GM20431 (cell line): ENCODE results near the gene PRRT1.

Experiments used
- in situ Hi-C: fragments of 300-500 bp; cut with MseI, MboI; formaldehyde crosslinking; loops from one replicate; pipeline ENCODE4 v1.15.0; 2020; ENCODE audit warnings: low sequenced_read_pairs; ENCODE audit not compliant: unreplicated experiment

PRRT1 gene

DNA sequence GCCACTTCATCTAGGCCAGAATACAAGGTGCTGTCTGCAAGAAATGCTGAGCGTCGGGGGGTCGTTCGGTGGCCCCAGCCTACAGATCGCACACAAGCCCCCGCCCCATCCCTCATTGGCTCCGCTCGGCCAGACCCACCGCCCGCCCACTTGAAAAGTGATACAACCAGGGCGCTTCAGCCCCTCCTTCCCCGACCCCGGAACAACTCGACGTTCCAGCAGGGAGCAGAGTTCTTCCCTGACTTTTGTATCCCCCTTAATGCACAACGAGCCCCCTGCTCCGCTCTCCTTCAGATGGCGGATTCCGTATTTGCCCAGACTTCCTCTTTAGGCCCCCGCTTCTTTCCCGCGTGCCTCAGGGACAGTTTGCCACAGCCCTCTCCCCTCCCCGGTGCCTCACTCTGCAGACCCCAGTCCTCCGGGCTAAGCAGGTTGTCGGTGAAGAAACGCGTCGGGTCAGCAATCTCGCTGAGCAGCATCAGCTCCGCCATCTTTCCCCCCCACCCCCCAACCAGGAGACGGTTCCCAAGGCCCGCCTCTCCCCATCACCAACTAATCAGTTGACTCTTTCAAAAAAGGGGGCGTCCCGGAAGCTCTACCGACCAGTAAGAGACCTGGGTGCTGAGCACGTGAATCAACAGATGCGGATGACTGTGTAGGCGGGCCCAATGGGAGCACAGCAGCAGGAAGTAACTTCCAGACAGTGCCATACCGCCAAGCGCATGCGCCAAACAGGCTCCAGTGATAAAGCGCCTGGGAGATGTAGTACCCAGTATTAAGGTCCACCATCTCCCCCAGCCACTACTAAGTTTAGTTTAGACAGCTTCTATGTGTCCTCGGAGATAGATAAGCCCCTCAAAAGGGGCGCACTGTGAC lies 23.8 kb downstream of the PRRT1 start, which contains the start of gene ATF6B:
Gene ATF6B (minus strand): TSS at position 530 of the 876 bp plus-strand sequence. CDS start 39 bp downstream, at position 491.
- in situ Hi-C loops, result no loop called here

- in situ Hi-C loops, result no loop called here
Observed at GRCh38 chr6:32127409-32127716, 24.4 kb downstream of the PRRT1 start.

GRCh38 chr6:32126880-32127279 lies 24.9 kb downstream of the PRRT1 start:
- in situ Hi-C loops, result no loop called here

GRCh38 chr6:32123681-32124080 lies 28.1 kb downstream of the PRRT1 start:
- in situ Hi-C loops, result no loop called here

DNA sequence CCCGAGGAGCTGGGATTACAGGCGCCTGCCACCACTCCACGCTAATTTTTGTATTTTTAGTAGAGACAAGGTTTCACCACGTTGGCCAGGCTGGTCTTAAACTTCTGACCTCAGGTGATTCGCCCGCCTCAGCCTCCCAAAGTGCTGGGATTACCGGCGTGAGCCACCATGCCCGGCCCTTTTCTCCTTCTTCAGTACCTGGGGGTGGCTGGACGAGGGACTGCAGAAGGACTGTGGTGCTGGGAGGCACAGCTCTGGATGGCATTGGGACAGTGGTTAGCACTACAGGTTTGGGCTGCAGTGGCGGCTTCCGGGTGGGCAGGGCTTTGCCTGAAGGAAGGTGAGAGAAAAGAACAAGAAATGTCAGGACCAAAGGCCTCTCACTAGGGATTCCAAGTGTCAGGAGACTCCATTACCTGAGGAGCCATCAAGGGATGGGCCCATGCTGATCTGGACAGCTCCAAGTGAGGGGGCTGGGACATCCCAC lies 31.1 kb downstream of the PRRT1 start:
- in situ Hi-C loops, result no loop called here

DNA sequence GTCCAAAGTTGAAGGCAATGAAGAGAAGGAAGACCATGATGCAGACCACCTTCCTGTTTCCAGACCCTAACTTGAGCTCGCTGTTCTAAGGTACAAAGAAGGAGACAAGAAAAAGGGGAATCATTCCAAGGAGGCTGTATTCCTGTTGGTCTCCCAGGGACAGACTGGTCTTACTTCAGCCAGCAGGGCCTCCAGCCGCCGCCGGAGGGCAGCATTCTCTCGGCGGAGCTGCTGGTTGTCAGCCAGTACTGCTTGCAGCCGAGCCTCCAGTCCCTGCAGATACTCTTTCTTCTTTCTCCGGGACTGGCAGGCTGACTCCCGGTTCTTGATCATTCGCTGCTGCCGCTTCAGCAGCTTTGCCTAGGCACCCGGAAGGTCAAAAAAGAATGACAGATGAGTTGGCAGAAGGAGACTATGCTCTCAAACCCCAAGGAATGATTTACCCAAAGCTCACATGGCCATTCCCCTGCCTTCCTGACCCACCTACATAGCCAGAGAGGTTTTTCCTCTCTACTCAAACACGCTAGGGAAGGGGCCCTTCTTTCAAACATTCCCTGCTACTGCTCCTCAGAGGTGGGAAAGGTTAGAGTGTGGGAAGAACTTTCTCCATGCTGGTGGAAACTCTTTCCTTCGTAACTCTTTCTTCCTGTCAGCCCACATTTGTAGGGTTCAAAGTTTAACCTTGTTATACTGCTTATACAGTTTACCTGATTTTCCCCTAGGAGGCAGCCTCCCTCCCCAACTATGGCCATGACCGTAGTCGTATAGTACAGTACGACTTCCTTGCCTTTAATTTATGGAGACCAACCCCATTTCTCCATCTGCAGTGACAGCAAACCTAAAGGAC lies 32.7 kb downstream of the PRRT1 start:
- in situ Hi-C loops, result no loop called here

GRCh38 chr6:32117461-32117860 lies 34.3 kb downstream of the PRRT1 start:
- in situ Hi-C loops, result no loop called here

GRCh38 chr6:32116674-32117073 lies 35.1 kb downstream of the PRRT1 start:
- in situ Hi-C loops, result no loop called here

- in situ Hi-C loops, result no loop called here
Observed at GRCh38 chr6:32115623-32116022, 36.1 kb downstream of the PRRT1 start.

GRCh38 chr6:32114796-32115195 lies 36.9 kb downstream of the PRRT1 start:
- in situ Hi-C loops, result no loop called here

- in situ Hi-C loops, result no loop called here
Observed at GRCh38 chr6:32113386-32114352, 38.1 kb downstream of the PRRT1 start.

GRCh38 chr6:32112431-32112980 lies 39.2 kb downstream of the PRRT1 start:
- in situ Hi-C loops, result no loop called here

GRCh38 chr6:32111424-32112066 lies 40.2 kb downstream of the PRRT1 start:
- in situ Hi-C loops, result no loop called here

GRCh38 chr6:32110632-32111031 lies 41.1 kb downstream of the PRRT1 start:
- in situ Hi-C loops, result no loop called here

DNA sequence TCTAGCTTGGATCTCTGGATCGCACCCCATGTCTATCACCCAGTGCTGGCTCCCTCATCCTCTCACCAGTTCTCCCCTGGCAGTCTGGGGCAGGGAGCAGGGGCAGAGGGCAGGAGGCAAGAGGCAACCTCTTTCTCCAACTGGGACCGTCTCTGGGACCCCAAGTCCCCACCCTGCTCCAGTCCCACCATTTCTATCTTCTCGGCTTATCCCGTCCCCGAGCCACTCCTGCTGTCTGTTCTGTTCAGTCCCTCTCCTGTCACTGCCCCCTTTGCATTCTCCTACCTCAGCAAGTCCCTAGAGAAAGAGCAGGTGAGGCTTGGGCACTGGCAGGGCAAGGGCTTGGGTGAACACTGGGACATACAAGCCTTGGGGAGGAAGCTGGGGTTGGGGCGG lies 42.0 kb downstream of the PRRT1 start:
- in situ Hi-C loops, result no loop called here

GRCh38 chr6:32109114-32109764 lies 42.5 kb downstream of the PRRT1 start, which contains the start of gene TNXB:
TSS of gene TNXB (minus strand) at chr6:32109338. CDS start at chr6:32098198, 11,140 bp downstream.
- in situ Hi-C loops, result no loop called here

GRCh38 chr6:32108727-32109113 lies 43.0 kb downstream of the PRRT1 start:
- in situ Hi-C loops, result no loop called here

GRCh38 chr6:32108094-32108627 lies 43.6 kb downstream of the PRRT1 start:
- in situ Hi-C loops, result no loop called here
